Right ventricle myocardium superior (tissue), 1 donor: ENCODE measurements around the gene KIRREL3. TPM values are rescaled to one million over a fixed set of nuclear protein-coding genes. Genes with fewer than 3 reads are reported as not detected.
A peak's percentile ranks its signal among the peaks of the same experiment; 100 is the strongest.

Experiments
- ATAC-seq: fragments of 200-7000 bp; cut with Tn5 transposase; one replicate; pipeline ENCODE4 v1.9.1; 2020; ENCODE audit warnings: mild to moderate bottlenecking; ENCODE audit not compliant: poor library complexity
- DNase-seq: peaks from one replicate; pipeline ENCODE4 v3.0.0-alpha.2; 2020
- intact Hi-C: fragments of 100-400 bp; cut with DNase I; formaldehyde crosslinking; loops from one replicate; pipeline ENCODE4 v1.11.2; 2022
- total RNA-seq: library from RNA; stranded (reverse); fragmentation: NEBNext Ultra II Directional; extraction: Animal tissue kit (Norgen Biotek cat#: 25700); gene quantifications from one replicate; pipeline ENCODE4 v1.2.1, GENCODE V29; 2021
- donor health status: DM: no; HTN: yes; CAD: no; lungs with severe emphysema.

KIRREL3 gene
- total RNA-seq, 1 donor from 2014 or later = 0.08 TPM

- DNase-seq (no peak), ATAC-seq (no peak)
- intact Hi-C loops = no loop called here
Measured at GRCh38 chr11:127000981-127001380, 411 bp upstream of the KIRREL3 start.

GRCh38 chr11:126999366-126999765 is 1.2 kb downstream of the KIRREL3 start:
- intact Hi-C loops = no loop called here
- DNase-seq = no peak
- ATAC-seq = no peak

GRCh38 chr11:126997641-126998040 is 2.9 kb downstream of the KIRREL3 start:
- DNase-seq (no peak), ATAC-seq (no peak)
- intact Hi-C loops = no loop called here

GRCh38 chr11:126997196-126997595 is 3.4 kb downstream of the KIRREL3 start:
- DNase-seq (no peak), ATAC-seq (no peak)
- intact Hi-C loops = no loop called here

GRCh38 chr11:126996036-126996804 is 4.3 kb downstream of the KIRREL3 start:
- intact Hi-C loops = no loop called here
- no peak for ATAC-seq
- no peak for DNase-seq

- ATAC-seq (no peak), DNase-seq (no peak)
- intact Hi-C loops = loop anchor here (5.0 kb wide), 1 partner anchor 386 kb away; no protein-coding TSS in a partner anchor
Measured at GRCh38 chr11:126993599-126993998, 7.0 kb downstream of the KIRREL3 start.

- no peak for DNase-seq
- intact Hi-C loops = loop anchor here (5.0 kb wide), 1 partner anchor 385 kb away; no protein-coding TSS in a partner anchor
- no peak for ATAC-seq
Measured at GRCh38 chr11:126992804-126993111, 7.8 kb downstream of the KIRREL3 start.

GRCh38 chr11:126992065-126992803 is 8.3 kb downstream of the KIRREL3 start:
- no peak for ATAC-seq
- no peak for DNase-seq
- intact Hi-C loops = loop anchor here (5.0 kb wide), 1 partner anchor 385 kb away; no protein-coding TSS in a partner anchor

GRCh38 chr11:126991596-126991995 is 9.0 kb downstream of the KIRREL3 start:
- ATAC-seq = no peak
- no peak for DNase-seq
- intact Hi-C loops = loop anchor here (5.0 kb wide), 1 partner anchor 384 kb away; no protein-coding TSS in a partner anchor

- no peak for DNase-seq
- no peak for ATAC-seq
- intact Hi-C loops = loop anchor here (5.0 kb wide), 1 partner anchor 384 kb away; no protein-coding TSS in a partner anchor
Measured at GRCh38 chr11:126990716-126991480, 9.7 kb downstream of the KIRREL3 start.

GRCh38 chr11:126989942-126990715 is 10.4 kb downstream of the KIRREL3 start:
- DNase-seq = peak; percentile 78
- intact Hi-C loops = loop anchor here (5.0 kb wide), 2 partner anchors 383 to 548 kb away; no protein-coding TSS in a partner anchor
- peak; percentile 91 for ATAC-seq

- DNase-seq = no peak
- ATAC-seq = no peak
- intact Hi-C loops = loop anchor here (5.0 kb wide), 1 partner anchor 546 kb away; no protein-coding TSS in a partner anchor
Measured at GRCh38 chr11:126988655-126989054, 11.9 kb downstream of the KIRREL3 start.

- ATAC-seq (no peak), DNase-seq (no peak)
- intact Hi-C loops = no loop called here
Measured at GRCh38 chr11:126981635-126982034, 18.9 kb downstream of the KIRREL3 start.

GRCh38 chr11:126978911-126979310 is 21.7 kb downstream of the KIRREL3 start:
- no peak for ATAC-seq
- no peak for DNase-seq
- intact Hi-C loops = no loop called here

GRCh38 chr11:126978165-126978564 is 22.4 kb downstream of the KIRREL3 start:
- intact Hi-C loops = no loop called here
- no peak for DNase-seq

GRCh38 chr11:126973051-126973450 is 27.5 kb downstream of the KIRREL3 start:
- intact Hi-C loops = no loop called here

More at GRCh38 chr11:126978165-126978564, 22.4 kb downstream of the KIRREL3 start:
- ATAC-seq = no peak

GRCh38 chr11:126971305-126971704 is 29.3 kb downstream of the KIRREL3 start:
- ATAC-seq (no peak), DNase-seq (no peak)
- intact Hi-C loops = no loop called here

More at GRCh38 chr11:126973051-126973450, 27.5 kb downstream of the KIRREL3 start:
- no peak for DNase-seq
- no peak for ATAC-seq

GRCh38 chr11:126969865-126970479 is 30.6 kb downstream of the KIRREL3 start:
- DNase-seq = no peak
- intact Hi-C loops = no loop called here
- no peak for ATAC-seq
